GM21367 (cell line): ENCODE measurements around the gene IQCH.

ENCODE experiments used
- ATAC-seq: cut with Tn5 transposase; IDR thresholded peaks from one replicate; pipeline ENCODE4 v1.9.1; 2021; ENCODE audit not compliant: unreplicated experiment

IQCH gene

GRCh38 chr15:67481680-67482079 lies 227.1 kb downstream of the IQCH start:
- ATAC-seq, result no peak

DNA sequence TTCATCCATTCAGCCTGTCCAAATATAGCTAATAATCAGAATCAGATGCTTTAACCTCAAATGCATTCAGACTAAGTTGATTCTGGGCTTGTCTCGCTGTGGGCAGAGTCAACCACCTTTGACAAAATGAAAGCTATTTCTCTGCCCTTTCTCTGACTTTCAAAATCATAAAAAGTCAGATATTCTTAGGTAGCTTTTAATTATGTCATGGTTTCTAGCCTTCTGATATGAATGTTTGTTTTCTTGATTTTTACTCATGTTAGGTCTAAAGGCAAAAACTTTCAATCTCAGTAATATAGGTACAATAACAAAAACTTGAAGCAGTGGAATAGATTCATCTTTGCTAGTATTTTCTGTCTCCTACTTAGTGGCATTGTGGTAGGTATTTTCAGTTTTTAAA lies 241.0 kb downstream of the IQCH start:
- no peak for ATAC-seq

DNA sequence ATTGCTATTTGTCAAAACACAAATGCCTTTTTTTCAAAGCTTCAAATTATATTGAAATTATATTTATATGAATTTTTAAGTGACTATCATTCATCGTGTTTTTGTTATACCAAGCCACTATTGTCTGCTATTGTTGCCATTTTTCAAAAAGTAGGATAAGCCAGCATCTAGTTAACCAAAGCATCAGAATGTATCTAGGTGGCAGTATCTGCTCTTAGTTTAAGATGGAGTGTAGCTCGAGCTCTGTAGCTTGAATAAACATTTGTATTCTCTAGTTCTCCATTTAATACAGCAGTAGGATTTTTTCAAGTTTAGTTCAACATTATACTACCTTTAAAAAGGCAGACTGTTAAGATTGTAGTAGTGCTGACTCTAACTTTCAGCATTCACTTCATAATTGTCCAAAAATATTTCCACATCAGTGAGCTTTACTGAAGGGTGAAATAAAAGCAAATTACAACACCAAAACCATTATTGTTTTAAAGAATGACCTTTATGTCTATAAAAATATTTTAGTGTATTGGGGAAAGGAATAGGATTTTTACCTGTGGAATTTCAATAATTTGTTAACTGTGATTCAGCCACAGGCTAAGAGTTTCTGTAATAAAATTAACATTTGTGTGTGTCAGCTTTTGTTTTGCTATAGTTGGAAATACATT lies 246.7 kb downstream of the IQCH start:
- ATAC-seq, result no peak

DNA sequence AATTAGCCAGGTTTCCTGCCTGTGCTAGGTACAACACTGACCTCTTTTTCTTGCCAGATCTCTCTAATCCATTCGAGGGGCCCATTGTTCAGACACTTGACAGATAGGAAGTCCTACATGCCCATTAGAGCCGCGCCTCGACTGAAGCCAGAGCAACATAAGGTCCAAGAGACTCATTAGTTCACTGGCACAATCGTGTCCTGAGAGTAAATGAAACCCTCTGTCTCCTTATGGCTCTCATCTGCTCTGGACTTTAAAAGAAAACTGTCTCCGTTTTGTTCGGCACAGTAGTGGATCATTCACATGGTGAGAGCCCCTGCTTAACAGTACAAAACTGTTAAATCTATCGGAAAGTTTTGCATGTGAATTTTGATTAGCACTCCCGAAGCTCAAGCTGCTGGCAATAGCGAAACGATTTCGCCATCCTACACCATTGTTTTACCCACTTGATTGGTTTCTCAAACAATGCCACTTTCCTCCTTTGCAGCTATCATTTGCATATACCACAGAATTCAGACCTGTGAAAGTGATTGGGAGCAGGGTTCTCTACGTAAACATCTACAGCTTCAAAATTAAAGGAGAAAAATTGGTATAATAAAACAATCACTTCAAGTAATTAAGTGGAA lies 247.4 kb downstream of the IQCH start:
- no peak for ATAC-seq

DNA sequence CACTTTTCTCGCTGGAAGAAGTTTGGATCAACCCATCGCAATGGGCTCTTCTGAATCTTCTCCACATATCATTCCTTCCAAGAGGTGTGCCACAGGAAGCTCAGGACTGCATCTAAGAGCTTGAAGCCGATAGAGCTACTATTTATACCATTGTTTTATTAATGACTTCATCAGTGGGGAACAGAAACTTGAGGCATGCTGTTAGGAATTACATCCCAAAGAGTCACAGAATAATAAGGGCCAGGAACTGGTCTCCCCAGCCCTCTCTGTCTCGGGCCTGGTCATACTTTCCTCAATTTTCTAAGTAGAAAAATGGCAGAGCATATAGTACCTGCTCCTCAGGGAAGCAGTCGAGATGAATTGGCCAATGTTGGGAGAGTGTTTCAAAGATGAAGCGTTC lies 249.5 kb downstream of the IQCH start:
- ATAC-seq, result no peak

DNA sequence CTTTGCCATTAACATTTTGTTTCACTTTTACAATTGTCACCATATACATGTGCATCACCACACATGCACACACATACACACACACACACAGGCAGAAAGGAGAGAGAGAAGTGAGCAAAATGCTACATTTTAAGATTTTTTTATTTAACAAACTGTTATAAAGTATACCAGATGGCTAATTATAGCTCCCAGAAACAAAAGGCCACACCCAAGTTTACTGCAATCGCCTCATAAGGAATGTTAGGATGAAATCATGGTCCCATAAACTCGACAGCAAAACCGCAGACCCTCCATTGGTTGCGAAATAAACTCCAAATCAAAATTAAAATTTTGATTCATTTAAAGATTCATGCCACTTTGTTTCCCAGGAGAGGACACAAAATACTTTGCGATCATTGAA lies 250.2 kb downstream of the IQCH start:
- ATAC-seq, result no peak

- ATAC-seq, result no peak
Measured at GRCh38 chr15:67505675-67506572, 251.3 kb downstream of the IQCH start.

GRCh38 chr15:67506775-67507747 lies 252.5 kb downstream of the IQCH start:
- no peak for ATAC-seq

GRCh38 chr15:67508407-67508806 lies 253.8 kb downstream of the IQCH start:
- no peak for ATAC-seq

DNA sequence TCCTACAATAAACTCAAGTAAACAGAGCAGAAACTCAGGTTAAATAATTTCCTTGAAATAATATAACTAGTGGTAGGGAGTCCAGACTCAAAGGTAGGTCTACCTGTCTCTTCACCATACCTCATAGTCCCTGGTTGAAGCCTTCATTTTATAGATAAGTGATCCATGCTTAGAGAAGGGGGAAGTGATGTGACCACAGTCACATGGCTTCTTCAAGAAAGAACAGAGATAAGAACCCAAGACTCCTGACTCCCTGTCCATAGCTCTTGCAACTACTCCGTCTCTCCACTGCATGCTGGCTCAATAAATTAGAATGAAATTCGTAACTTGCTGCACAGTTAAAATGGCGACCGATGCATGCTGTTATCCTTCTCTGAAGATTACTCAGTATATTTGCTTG lies 255.3 kb downstream of the IQCH start:
- ATAC-seq, result no peak

GRCh38 chr15:67510597-67511190 lies 256.1 kb downstream of the IQCH start:
- ATAC-seq, result no peak

DNA sequence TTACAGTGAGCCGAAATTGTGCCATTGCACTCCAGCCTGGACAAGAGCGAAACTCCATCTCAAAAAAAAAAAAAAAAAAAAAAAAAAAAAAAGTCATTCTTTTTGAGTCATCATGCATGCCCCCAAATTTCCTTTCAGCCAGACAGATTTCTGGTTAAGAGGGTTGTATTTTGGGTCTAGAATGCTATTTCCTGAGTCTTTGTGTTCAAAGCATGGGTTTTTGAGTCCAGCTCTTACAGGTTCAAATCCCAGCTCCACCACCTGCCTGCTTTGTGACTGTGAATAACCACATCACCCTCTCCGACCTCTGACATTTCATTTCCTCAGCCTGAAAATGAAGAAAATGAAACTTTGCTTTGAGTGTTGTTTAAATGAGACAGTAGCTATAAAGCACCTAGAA lies 257.0 kb downstream of the IQCH start:
- ATAC-seq, result no peak

DNA sequence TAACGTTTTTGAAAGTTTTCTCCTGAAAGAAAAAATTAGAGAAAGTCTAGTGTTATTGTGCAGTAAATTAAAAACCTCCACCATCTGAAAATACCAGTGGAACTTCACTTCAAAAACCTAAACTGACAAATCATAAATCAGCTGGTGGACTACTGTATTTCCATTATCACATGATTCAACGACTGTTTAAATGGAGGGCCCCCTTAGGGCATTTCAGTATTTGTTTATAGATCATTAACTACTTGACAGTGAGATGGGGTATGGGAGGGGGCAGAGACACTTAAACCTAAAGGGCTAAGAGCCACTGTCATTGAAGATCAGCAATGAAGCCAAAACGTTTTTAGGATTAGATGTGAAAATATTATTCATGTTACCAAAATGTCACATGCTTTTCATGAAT lies 257.6 kb downstream of the IQCH start:
- ATAC-seq, result no peak

DNA sequence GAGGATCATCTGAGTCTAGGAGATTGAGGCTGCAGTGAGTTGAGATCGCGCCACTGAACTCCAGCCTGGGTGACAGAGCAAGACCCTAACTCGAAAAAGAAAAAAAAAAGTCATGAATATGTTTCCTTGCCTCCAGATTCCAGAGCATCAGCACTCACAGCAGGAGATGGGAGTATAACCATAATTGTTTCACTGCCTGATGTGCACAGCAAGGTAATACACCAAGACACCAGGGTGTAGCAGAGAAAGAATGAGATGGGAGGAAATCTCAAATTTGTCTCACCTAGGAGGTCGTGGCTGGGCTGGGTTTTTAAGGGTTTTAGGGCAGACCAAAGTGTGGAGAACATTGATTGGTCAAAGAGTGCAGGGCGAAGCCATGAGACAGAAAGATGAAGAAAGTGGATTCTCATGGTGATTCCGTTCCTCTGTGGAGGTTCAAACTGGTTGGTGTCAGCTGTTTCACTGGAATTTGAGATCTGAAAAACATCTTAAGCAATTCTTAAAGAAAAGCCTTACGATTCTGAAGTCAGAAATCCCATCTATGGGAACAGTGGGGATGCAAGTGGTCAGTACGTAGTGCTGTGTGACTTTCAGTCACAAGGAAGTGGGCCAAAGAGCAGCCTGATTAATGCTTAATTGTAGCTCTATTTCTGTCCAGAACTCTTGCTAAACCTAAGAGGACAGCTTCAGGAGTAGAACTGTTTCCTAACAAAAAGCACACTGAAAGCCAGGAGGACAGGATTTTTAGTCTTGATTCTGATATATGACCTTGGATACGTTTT lies 258.5 kb downstream of the IQCH start:
- no peak for ATAC-seq

DNA sequence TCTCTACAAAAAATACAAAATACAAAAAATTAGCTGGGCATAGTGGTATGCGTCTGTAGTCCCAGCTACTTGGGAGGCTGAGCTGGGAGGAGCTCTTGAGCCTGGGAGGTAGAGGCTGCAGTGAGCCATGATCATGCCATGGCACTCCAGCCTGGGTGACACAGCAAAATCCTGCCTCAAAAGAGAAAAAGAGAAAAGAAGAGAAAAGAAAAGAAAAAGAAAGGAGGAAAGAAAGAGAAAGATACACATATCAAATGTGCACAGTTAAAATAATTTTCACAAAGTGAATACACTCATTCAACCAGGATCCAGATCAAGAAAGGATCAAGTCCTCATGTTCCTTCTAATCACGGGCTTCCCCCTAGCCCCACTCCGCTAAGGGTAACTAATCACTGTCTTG lies 260.5 kb downstream of the IQCH start:
- ATAC-seq, result no peak

DNA sequence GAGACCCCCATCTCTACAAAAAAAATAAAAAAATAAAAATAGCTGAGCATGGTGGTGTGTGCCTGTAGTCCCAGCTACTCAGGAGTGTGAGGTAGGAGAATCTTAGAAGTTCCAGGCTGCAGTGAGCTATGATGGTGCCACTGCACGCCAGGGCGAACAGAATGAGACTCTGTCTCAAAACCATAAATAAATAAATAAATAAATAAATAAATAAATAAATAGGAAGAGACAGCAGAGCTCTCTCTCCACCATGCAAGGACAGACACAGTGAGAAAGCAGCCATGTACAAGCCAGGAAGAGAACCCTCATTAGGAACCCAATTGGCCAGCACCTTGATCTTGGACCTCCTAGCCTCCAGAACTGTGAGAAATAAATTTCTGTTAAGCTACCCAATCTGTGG lies 261.0 kb downstream of the IQCH start:
- no peak for ATAC-seq

DNA sequence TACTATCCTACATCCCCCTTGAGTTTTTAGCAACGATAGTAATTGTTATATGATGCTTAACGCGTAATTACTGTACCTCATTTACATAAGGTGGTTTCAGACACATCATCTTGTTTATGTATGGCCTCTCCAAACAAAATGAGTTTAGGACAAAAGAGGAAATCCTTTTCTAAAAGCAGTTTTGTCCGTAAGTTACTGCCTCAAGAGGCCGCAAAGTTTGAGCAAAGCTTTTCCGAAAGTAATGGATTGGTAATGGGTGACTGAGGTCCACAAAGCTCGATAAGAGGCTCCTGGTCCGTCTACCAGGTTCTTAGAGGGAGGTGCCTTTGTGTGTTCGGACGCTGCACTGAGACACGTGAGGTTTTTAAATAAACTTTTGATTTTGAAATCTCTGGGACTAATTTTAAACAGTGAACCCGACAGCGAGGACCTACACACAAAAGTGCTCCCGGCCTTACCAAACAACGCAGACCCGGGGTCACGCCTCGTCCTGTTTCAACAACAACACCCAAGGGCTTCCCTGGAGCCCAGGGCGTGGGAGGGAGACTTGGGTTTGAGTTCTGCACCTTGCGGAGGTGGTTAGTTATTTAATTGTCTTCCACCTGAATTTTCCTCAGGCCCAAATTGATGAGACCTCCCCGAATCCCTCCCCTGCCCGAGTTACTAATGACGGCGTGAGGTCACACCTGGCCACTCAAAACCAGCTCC lies 265.9 kb downstream of the IQCH start:
- ATAC-seq, result no peak

- ATAC-seq, result peak; percentile 58
Measured at GRCh38 chr15:67521029-67521782, 266.6 kb downstream of the IQCH start, which contains the start of gene C15orf61. Gene C15orf61 (plus strand): TSS chr15:67521131. CDS start chr15:67521249, 118 bp downstream.
